Measurements from ENCODE around the gene SNTG2.

Gene SNTG2

DNA sequence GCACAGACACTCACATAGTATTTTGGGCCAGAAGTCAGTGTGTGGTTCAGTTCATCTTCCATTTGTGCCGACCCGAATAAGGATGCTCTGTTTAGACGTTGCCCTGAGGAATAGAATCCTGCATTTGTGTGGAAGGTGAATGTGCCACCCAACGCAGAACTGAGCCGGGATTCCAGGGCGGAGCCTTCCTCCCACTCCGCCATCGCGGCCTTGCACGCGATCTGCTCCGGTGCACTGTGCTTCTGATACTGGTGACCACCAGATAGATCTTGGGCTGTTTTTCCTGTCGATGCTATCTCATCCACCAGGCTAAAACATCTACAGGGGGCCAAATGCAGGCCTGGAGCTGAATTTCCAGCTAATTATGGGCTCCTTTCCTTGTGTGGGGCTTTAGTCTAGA, 29.6 kb upstream of the SNTG2 start:
- DNase-seq (ENCODE audit: low spot score) (no peak), ATAC-seq (ENCODE audit: low read depth) (no peak)
- Histone ChIP-seq H3K4me1 (ENCODE audit: insufficient read depth, poor library complexity, severe bottlenecking) (no peaks in the 10 kb centered on the region), H3K27ac (ENCODE audit: poor library complexity, severe bottlenecking) (no peak overlapping the region), H3K36me3 (ENCODE audit: low read depth) (no peaks in the 10 kb centered on the region), H3K4me3 (ENCODE audit: severe bottlenecking) (no peak overlapping the region), H3K27me3 (ENCODE audit: insufficient read depth, poor library complexity, severe bottlenecking) (peaks cover 2% of the 10 kb centered on the region), H3K9me3 (ENCODE audit: severe bottlenecking) (no peaks in the 10 kb centered on the region)
- TF ChIP-seq, protein P1, sequence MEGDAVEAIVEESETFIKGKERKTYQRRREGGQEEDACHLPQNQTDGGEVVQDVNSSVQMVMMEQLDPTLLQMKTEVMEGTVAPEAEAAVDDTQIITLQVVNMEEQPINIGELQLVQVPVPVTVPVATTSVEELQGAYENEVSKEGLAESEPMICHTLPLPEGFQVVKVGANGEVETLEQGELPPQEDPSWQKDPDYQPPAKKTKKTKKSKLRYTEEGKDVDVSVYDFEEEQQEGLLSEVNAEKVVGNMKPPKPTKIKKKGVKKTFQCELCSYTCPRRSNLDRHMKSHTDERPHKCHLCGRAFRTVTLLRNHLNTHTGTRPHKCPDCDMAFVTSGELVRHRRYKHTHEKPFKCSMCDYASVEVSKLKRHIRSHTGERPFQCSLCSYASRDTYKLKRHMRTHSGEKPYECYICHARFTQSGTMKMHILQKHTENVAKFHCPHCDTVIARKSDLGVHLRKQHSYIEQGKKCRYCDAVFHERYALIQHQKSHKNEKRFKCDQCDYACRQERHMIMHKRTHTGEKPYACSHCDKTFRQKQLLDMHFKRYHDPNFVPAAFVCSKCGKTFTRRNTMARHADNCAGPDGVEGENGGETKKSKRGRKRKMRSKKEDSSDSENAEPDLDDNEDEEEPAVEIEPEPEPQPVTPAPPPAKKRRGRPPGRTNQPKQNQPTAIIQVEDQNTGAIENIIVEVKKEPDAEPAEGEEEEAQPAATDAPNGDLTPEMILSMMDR (IDR thresholded peaks at IDR 0.05; ENCODE audit: poor library complexity, severe bottlenecking), result no peak

DNA sequence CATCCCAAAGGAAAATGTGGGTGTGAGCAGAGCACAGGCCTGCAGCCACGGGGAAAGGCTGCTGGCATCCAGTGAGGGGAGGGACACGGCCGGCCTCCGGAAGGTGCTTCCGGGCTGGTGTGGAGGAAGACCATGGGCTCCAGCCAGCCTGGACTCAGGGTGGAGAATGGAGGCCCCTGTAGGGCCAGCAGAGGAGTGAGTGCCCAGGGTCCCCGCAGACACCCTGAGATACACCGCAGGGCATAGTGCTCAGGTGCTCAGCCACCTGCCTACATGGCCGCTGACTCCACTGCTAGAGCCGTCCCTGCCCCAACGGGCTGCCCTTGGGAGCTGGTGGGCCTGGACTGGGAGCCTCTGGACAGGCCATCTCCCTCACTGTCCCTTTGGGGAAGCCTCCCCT, 28.5 kb upstream of the SNTG2 start:
- Histone ChIP-seq H3K27me3 (ENCODE audit: insufficient read depth, poor library complexity, severe bottlenecking) (peaks cover 2% of the 10 kb centered on the region), H3K4me1 (ENCODE audit: insufficient read depth, poor library complexity, severe bottlenecking) (no peaks in the 10 kb centered on the region), H3K9me3 (ENCODE audit: severe bottlenecking) (no peaks in the 10 kb centered on the region), H3K4me3 (ENCODE audit: severe bottlenecking) (no peak overlapping the region), H3K27ac (ENCODE audit: poor library complexity, severe bottlenecking) (no peak overlapping the region), H3K36me3 (ENCODE audit: low read depth) (no peaks in the 10 kb centered on the region)
- DNase-seq (ENCODE audit: low spot score) (no peak), ATAC-seq (ENCODE audit: low read depth) (0 out of 3 replicates have a peak, but pooled peaks have one; percentile 21)
- TF ChIP-seq, protein P1 (IDR thresholded peaks at IDR 0.05; ENCODE audit: poor library complexity, severe bottlenecking), result no peak

DNA sequence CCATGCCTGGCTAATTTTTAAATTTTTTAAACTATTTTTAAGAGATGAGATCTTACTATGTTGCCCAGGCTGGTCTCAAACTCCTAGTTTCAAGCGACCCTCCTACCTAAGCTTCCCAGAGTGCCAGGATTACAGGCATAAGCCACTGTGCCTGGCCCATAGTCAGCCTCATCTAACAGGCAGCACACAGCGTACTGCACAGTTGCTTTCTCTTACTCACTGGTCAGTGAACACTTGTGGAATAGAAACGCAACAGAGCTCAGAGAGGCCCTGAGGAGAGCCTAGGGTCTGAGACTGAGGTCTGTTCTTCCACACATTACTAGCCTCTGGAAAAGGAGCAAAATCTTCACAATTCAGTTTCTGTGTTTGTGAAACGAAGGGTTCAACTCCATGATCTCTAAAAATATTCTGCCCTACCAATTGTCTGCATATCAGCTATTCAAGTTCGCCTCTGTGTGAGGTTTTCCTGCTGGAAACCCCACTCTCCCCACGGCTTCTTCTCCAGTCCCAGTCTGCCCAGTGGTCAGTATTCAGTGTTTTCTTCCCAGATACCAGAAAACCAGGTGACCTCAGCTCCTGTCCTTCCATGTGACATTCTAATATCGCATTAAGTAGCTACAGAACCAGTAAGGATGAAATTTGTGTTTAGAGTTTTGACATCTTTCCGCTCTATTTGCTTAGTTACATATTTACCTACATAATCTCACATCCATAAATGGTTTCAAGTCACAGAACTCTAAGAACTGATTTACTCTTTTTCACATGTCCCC, 26.6 kb upstream of the SNTG2 start:
- TF ChIP-seq, protein P1 (IDR thresholded peaks at IDR 0.05; ENCODE audit: poor library complexity, severe bottlenecking), result no peak
- peaks cover 2% of the 10 kb centered on the region for H3K27me3 ChIP-seq (ENCODE audit: insufficient read depth, poor library complexity, severe bottlenecking)
- H3K27ac ChIP-seq (ENCODE audit: poor library complexity, severe bottlenecking), result no peak overlapping the region
- no peak overlapping the region for H3K4me3 ChIP-seq (ENCODE audit: severe bottlenecking)
- no peaks in the 10 kb centered on the region for H3K36me3 ChIP-seq (ENCODE audit: low read depth)
- H3K9me3 ChIP-seq (ENCODE audit: severe bottlenecking), result no peaks in the 10 kb centered on the region
- no peak for ATAC-seq (ENCODE audit: low read depth)
- DNase-seq (ENCODE audit: low spot score), result no peak
- H3K4me1 ChIP-seq (ENCODE audit: insufficient read depth, poor library complexity, severe bottlenecking), result no peaks in the 10 kb centered on the region

DNA sequence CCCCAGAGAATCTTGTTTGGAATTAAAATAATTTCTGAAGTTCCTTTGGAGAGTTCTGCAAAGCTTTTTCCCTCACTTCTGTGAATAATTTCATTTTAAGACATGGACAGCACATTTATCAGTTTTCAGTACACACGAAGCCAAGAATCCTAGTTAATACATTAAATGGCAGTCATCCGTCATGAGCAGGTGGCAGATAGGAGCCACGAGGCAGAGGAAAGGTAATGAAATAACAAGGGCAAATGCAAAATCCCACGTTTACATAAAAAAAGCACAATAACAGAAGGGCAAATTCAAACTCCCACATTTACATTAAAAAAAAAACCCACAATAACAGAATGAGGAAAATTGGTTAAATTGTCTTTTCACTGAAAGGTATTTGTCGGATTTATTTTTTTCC, 25.9 kb upstream of the SNTG2 start:
- TF ChIP-seq, protein P1 (IDR thresholded peaks at IDR 0.05; ENCODE audit: poor library complexity, severe bottlenecking), result no peak
- Histone ChIP-seq H3K4me3 (ENCODE audit: severe bottlenecking) (no peak overlapping the region), H3K27me3 (ENCODE audit: insufficient read depth, poor library complexity, severe bottlenecking) (peaks cover 2% of the 10 kb centered on the region), H3K36me3 (ENCODE audit: low read depth) (no peaks in the 10 kb centered on the region), H3K27ac (ENCODE audit: poor library complexity, severe bottlenecking) (no peak overlapping the region), H3K9me3 (ENCODE audit: severe bottlenecking) (no peaks in the 10 kb centered on the region), H3K4me1 (ENCODE audit: insufficient read depth, poor library complexity, severe bottlenecking) (no peaks in the 10 kb centered on the region)
- ATAC-seq (ENCODE audit: low read depth), result no peak
- no peak for DNase-seq (ENCODE audit: low spot score)

DNA sequence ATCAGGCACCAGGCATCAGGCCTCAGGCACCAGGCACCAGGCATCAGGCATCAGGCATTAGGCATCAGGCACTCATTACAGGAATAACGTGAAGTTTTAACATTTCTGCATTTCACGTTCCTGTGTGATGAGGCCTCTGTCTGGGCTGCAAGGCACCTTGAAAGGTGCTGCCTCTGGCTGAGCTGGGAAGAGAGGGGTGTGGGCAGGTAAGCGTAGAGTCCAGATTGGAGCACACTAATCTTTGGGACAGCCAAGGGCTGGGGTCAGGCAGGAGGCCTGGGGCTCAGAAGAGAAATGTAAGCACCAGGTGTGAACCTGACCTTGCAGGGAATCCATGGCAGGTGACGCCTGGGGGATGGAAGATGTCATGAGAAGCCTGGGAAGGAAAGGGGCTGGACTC, 25.3 kb upstream of the SNTG2 start:
- Histone ChIP-seq H3K9me3 (ENCODE audit: severe bottlenecking) (no peaks in the 10 kb centered on the region), H3K4me3 (ENCODE audit: severe bottlenecking) (no peak overlapping the region), H3K27ac (ENCODE audit: poor library complexity, severe bottlenecking) (no peak overlapping the region), H3K36me3 (ENCODE audit: low read depth) (no peaks in the 10 kb centered on the region), H3K4me1 (ENCODE audit: insufficient read depth, poor library complexity, severe bottlenecking) (no peaks in the 10 kb centered on the region), H3K27me3 (ENCODE audit: insufficient read depth, poor library complexity, severe bottlenecking) (peaks cover 2% of the 10 kb centered on the region)
- no peak for DNase-seq (ENCODE audit: low spot score)
- TF ChIP-seq, protein P1 (IDR thresholded peaks at IDR 0.05; ENCODE audit: poor library complexity, severe bottlenecking), result no peak
- ATAC-seq (ENCODE audit: low read depth), result no peak
